ENCODE data around the gene COG5.

DNA sequence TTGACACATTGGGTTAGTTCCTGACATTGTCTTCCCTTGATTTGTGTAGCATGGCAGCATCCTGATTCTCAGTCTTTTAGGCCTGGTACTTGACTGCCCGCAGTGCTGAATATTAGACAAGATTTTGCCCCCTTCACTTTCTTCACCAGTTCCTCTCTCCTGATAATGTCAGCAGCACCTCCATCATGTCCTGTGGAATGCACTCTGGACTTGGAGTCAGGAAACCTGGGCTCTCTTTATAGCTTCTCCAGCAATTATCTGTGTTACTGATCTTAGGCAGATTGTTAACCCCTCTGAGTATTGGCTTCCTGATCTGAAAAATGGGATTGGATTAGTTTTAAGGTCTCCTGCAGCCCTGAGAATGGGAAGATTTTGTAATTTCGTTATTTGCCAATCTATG, 375.9 kb downstream of the COG5 start:
- no peak for TF ChIP-seq ZNF561 (tag by site-specific recombination; IDR thresholded peaks at IDR 0.05; ENCODE audit: borderline replicate concordance)
- TF ChIP-seq, protein P1, sequence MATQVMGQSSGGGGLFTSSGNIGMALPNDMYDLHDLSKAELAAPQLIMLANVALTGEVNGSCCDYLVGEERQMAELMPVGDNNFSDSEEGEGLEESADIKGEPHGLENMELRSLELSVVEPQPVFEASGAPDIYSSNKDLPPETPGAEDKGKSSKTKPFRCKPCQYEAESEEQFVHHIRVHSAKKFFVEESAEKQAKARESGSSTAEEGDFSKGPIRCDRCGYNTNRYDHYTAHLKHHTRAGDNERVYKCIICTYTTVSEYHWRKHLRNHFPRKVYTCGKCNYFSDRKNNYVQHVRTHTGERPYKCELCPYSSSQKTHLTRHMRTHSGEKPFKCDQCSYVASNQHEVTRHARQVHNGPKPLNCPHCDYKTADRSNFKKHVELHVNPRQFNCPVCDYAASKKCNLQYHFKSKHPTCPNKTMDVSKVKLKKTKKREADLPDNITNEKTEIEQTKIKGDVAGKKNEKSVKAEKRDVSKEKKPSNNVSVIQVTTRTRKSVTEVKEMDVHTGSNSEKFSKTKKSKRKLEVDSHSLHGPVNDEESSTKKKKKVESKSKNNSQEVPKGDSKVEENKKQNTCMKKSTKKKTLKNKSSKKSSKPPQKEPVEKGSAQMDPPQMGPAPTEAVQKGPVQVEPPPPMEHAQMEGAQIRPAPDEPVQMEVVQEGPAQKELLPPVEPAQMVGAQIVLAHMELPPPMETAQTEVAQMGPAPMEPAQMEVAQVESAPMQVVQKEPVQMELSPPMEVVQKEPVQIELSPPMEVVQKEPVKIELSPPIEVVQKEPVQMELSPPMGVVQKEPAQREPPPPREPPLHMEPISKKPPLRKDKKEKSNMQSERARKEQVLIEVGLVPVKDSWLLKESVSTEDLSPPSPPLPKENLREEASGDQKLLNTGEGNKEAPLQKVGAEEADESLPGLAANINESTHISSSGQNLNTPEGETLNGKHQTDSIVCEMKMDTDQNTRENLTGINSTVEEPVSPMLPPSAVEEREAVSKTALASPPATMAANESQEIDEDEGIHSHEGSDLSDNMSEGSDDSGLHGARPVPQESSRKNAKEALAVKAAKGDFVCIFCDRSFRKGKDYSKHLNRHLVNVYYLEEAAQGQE (tag by site-specific recombination; IDR thresholded peaks at IDR 0.05) = no peak
- no peak for TF ChIP-seq YY2 (tag by site-specific recombination; IDR thresholded peaks at IDR 0.05)
- TF ChIP-seq MEIS1 (CRISPR knock-in tag; IDR thresholded peaks at IDR 0.05; ENCODE audit: borderline replicate concordance) = no peak

All from HEK293 (cell line).